AG04450 (cell line): ENCODE results near the gene ZNF500. TPM values are rescaled to one million over a fixed set of nuclear protein-coding genes. Genes with fewer than 3 reads are reported as not detected.

Experiments
- CTCF ChIA-PET: fragments of 300-600, 350-600 bp; formaldehyde crosslinking; extraction: SDS; loops from one replicate; lab custom pipeline; 2022; ENCODE audit warnings: antibody characterized with exemption, inconsistent platforms; lab: Charles Lee
- POLR2A ChIA-PET: fragments of 350-600 bp; formaldehyde crosslinking; extraction: SDS; loops from one replicate; lab custom pipeline; 2021; ENCODE audit warnings: antibody characterized with exemption, inconsistent platforms; lab: Yijun Ruan, JAX
- DNase-seq: peaks from one replicate; pipeline ENCODE4 v3.0.0-alpha.2; 2011; ENCODE audit warnings: low read depth, low spot score
- H3K27ac ChIP-seq: one replicate; pipeline ENCODE4 v1.5.1; 2012; ENCODE audit warnings: low read depth, low read length, control low read depth
- H3K27me3 ChIP-seq: one replicate; pipeline ENCODE4 v1.6.0; 2012; ENCODE audit warnings: low read length; ENCODE audit not compliant: control insufficient read depth, insufficient read depth
- H3K4me3 ChIP-seq: 2 replicates; pipeline ENCODE4 v1.5.1; 2011; ENCODE audit warnings: mild to moderate bottlenecking, low read depth, low read length, control low read depth
- H3K9me3 ChIP-seq: 2 replicates; pipeline ENCODE4 v1.5.1; 2012; ENCODE audit warnings: low read length; ENCODE audit not compliant: control insufficient read depth, insufficient read depth
- CTCF ChIP-seq: IDR thresholded peaks from 2 replicates; pipeline ENCODE4 v1.5.1; 2011; ENCODE audit warnings: low read depth, low read length, control low read depth, inconsistent platforms
- polyA plus RNA-seq: library from polyadenylated mRNA; depleted of rRNA; stranded (reverse); fragments of >200 nt; gene quantifications from 2 replicates; pipeline ENCODE4 v1.2.3, GENCODE V29; 2011

Gene ZNF500
- polyA plus RNA-seq, 1 experiment: 3.1 TPM

GRCh38 chr16:4796982-4797804 lies 30.2 kb upstream of the ZNF500 start:
- CTCF ChIA-PET: no interaction called here

GRCh38 chr16:4795828-4796572 lies 29.0 kb upstream of the ZNF500 start:
- no peaks in the 10 kb centered on the region; the same call in 1 of the 2 replicates for H3K9me3 ChIP-seq
- TF ChIP-seq CTCF: no peak
- H3K27ac ChIP-seq: no peak overlapping the region
- no peaks in the 10 kb centered on the region for H3K27me3 ChIP-seq
- ChIA-PET CTCF (no interaction called here), POLR2A (interaction anchor here (0.8 kb wide), 1 partner anchor 23 kb away, joined by 3 read pairs; no protein-coding TSS in a partner anchor)
- DNase-seq: no peak
- no peak overlapping the region for H3K4me3 ChIP-seq

More at GRCh38 chr16:4796982-4797804, 30.2 kb upstream of the ZNF500 start:
- TF ChIP-seq CTCF: no peak
- Histone ChIP-seq H3K27me3 (no peaks in the 10 kb centered on the region), H3K27ac (no peak overlapping the region), H3K9me3 (no peaks in the 10 kb centered on the region; the same call in 1 of the 2 replicates), H3K4me3 (no peak overlapping the region)
- POLR2A ChIA-PET: interaction anchor here (0.8 kb wide), 1 partner anchor 24 kb away, joined by 3 read pairs; no protein-coding TSS in a partner anchor
- no peak for DNase-seq

GRCh38 chr16:4795181-4795827 lies 28.3 kb upstream of the ZNF500 start, which contains the start of gene SMIM22:
Gene SMIM22, plus strand, starts transcription at chr16:4795369. Its CDS starts 366 bp downstream, at chr16:4795735.
- TF ChIP-seq CTCF: no peak
- no peaks in the 10 kb centered on the region for H3K27me3 ChIP-seq
- no peaks in the 10 kb centered on the region; the same call in 1 of the 2 replicates for H3K9me3 ChIP-seq
- H3K27ac ChIP-seq: no peak within 1 kb of the TSS
- CTCF ChIA-PET: no interaction called here
- DNase-seq: no peak
- POLR2A ChIA-PET: no interaction called here
- H3K4me3 ChIP-seq: no peak within 1 kb of the TSS

- POLR2A ChIA-PET: no interaction called here
- TF ChIP-seq CTCF: no peak
Measured at GRCh38 chr16:4792951-4793513, 26.1 kb upstream of the ZNF500 start.

More at GRCh38 chr16:4792951-4793513, 26.1 kb upstream of the ZNF500 start:
- no peaks in the 10 kb centered on the region for H3K9me3 ChIP-seq
- no peak overlapping the region for H3K27ac ChIP-seq
- CTCF ChIA-PET: interaction anchor here (0.7 kb wide), 1 partner anchor 490 kb away, joined by 3 read pairs; no protein-coding TSS in a partner anchor
- DNase-seq: no peak
- H3K4me3 ChIP-seq: no peak overlapping the region
- H3K27me3 ChIP-seq: peaks cover 6% of the 10 kb centered on the region
